HG03025 (cell line): Measurements from ENCODE around the gene PPP3CA.

Source experiments
- ATAC-seq: cut with Tn5 transposase; IDR thresholded peaks from one replicate; pipeline ENCODE4 v1.9.1; 2021; ENCODE audit warnings: mild to moderate bottlenecking, moderate library complexity; ENCODE audit not compliant: unreplicated experiment, low FRiP score

PPP3CA gene

DNA sequence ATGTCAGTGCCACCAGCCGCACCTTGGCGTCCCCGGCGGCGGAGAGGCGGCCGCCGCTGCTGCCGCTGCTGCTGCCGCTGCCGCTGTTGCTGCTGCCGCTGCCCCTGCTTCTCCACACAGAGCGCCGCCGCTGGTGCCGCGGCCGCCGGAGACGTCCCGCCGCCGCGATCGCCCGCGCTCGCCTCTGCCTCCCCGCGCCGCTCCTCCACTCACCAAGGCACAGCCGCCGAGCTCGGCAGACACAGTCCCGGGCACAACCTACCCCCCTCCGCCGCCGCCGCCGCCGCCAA is at the start of gene PPP3CA:
Gene PPP3CA (minus strand): TSS at position 260 of the 290 bp plus-strand sequence.
- peak; percentile 27 for ATAC-seq

DNA sequence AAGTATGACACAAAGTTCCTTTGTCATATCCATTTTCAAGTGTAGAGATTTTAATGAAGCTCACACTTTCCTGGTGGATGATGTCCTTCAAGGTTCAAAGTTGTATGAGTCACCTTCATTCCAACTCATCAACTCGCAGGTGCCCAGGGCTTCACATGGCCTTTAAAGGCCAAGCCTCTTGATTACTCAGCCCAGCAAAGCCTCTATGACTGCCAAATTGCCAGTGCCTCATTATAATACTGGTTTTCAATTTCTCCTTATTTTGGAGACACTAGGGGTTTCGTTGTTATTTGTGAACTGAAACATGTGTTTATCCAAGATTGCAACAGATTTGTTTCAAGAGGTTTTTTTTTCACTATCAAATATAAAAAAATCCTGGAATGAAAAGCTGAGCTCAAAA is 45.9 kb upstream of the PPP3CA start:
- ATAC-seq = no peak

- ATAC-seq = no peak
Observed at GRCh38 chr4:101370663-101371210, 23.4 kb upstream of the PPP3CA start.

- ATAC-seq = no peak
Observed at GRCh38 chr4:101367201-101367600, 19.9 kb upstream of the PPP3CA start.

DNA sequence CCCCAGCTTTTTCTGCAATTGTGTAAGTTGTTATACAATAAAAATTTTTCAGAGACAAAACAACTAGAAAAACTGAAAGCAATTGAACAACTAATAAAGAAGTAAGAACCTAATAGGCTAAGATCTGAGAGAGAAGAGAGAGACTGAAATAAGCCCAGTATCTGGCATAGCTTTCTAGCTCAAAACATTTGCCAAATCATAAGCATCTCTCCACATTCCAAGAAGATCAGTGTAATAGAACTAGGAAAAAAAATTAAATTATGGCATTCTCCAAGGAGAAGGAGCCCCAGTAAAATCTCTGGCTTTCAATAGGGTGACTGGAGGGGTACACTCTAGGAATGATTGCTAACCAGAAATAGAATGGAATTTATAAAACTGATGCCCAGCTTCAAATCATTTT is 19.0 kb upstream of the PPP3CA start:
- no peak for ATAC-seq

DNA sequence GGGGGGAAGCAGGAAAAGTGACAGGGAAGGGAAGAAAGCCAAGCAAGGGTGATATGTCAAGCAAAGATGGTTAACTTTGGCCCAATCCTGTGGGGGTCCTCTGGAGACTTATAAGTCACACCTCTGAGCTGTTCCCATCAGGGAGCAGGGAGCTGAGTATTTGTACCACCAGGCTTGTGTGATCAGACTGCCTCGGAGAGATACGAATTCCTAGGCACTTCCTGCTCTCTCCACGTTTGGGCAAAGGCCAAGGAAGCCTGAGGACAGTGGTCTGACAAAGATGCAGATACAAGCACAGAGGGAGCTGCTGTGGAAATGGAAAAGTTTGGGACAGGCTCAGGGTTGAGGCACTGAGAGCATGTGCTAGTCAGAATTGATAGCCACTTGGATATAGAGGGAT is 10.4 kb upstream of the PPP3CA start:
- no peak for ATAC-seq

DNA sequence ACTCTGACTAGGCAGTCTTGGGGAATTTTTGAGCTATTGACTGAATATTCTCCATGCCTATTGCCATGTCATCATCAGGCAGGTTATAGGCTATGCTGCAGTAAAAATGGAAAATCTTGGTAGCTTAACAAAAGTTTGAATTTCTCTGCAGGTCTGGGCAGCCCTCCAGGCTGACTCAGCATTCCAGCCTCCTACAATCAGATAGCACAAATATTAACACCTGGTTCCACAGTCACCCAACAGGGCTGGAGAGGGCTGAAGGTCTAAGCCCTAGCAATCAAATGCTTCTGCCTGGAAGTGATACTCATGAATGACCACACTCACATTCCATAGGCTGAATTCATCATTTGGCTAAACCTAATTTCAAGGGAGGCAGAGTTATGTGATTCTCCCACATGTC is 9.6 kb upstream of the PPP3CA start:
- ATAC-seq = no peak

- ATAC-seq = no peak
Observed at GRCh38 chr4:101355767-101356702, 8.7 kb upstream of the PPP3CA start.

DNA sequence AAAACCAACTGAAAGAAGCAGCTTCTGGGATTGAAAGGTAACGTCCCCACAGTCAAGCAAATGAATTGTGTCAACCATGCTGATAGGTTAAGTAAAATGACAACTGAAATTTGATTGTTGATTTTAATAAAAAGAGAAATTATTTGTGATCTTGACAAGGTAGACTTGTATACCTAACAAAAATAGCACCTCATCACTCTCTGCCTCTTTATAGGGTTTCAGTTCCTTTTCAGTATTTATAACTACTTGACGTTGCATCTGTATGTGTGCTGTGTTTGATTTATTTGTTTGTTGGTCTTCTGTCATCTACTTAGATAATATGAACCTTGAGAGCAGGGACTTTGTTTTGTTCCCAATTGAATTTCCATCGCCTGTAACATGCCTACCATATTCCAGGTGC is 7.9 kb upstream of the PPP3CA start:
- ATAC-seq = peak; percentile 100

DNA sequence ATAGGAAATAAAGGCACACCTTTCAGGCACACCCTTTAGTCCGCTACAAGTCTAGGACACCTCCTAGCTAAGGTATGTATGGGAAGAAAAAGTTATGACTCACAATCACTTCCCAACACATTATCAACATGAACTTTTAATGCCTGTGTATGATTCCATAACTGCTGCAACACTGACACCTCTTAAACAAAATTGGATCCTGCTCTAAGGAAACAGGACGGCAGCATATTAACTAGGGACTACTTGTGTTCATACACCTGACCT is 2.4 kb upstream of the PPP3CA start:
- no peak for ATAC-seq

DNA sequence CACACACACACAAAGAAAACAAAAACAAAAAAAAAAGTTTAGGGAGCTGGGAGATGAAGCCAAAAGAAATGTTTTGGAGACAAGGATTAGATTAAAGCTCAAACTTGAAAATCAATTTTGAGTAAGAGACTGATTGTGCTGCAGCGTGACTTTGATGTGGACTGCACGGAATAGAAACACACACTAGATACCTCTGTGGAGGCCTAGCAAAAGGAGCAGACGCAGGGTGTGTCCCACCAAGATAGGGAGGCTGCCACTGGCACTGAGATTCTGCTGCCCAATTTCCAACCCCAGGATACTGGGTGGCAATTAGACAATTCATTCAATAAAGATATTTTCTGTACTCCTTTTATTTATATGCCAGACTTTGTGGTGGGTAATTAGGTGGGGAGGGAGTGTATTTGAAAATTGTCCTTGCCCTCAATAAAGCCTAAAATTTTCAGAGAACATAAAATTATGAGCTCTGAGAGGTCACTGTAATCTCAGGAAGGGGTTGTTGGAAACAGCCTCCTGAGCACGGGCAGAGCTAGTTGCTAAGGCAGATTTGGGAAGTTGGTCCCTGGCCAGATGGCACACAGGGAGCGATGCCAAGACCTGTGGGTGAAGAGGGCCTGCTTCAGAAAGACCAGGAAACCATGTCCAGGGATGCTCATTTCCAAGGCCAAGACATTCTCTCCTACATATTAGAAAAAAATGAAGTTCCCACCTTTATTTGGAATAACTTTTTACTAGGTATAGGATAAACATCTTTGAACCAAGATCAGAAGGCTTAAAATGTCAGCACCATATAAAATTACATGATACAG is 1.9 kb upstream of the PPP3CA start:
- ATAC-seq = no peak

GRCh38 chr4:101348367-101348827 is 1.1 kb upstream of the PPP3CA start:
- ATAC-seq = peak; percentile 9

DNA sequence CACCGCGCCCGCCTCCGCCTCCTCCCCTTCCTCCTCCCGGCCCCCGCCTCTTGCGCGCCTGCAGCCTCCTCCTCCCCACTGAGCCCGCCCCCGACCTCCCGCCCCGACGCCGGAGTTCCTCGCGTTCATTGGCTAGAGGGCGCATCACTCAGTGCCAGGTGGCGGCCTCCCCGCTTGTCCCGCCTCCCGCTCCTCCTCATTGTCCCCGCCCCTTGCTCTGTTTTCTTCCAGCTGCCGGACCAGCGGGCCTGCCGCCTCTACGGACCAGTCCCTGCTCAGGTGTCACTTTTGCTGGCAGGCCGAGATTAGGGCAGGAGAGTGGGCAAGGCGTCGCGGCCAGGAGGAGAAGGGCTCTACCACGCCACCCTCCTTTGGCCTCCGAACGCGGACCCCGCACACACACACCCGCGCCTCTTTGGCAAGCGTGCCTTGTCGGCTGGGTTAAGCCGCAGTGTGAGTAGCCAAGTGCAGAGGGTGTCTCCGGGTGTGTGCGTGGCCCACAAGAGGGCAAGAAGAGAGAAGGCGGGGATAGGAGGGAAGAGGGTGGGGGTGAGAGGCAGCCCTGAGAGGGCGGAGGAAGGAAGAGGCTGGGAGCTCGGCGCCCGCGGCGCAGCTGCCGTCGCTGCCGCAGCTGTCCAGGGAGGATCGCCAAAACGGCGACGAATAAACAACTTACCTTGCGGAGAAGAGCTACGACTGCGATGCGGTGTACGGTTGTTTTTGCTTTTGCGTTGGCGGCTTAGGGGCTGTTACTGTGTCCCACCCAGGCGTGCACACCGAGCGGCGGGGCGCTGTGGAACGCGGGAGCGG is 436 bp upstream of the PPP3CA start:
- ATAC-seq = peak; percentile 83

DNA sequence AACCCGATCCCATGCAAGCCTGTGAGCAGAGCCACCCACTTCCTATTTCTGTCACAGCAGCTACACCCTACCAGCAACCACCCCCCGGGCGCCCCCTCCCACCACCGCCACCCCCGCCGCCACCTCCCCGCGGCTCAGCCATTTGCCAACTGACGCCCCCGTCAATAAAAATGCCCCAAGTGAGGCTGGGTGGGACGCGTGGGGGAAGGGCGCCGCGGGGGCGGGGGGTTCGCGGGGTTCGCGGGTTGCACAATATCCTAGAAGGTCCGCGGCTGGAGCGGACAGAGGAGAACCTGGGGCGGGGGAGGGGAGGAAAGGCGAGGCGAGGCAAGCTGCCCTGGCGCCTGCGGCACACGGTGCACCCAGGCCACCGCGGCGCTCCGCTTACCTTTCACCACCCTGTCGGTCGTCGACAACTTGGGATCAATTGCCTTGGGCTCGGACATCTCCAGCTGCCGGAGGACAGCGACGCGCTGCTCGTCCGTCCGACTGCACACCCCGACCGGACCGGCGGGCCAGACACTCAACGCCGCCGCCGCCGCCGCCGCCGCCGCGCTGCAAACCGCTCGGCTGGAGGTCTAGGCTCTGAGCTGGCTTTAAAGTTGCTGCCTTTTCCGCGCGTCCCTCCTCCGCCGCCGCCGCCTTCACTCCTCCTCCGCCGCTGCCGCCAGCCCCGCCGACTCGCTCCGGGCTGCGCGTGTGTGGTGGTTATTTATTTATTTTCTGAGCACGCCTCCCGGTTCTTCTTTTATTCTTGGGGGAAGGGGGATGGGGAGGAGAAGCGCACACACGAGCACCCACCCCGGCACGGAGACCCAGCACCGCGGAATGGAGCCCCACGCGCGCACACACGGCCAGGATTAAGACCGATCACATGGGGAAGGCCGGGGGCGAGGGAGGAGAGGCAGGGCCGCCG is 717 bp downstream of the PPP3CA start:
- ATAC-seq = peak; percentile 12

DNA sequence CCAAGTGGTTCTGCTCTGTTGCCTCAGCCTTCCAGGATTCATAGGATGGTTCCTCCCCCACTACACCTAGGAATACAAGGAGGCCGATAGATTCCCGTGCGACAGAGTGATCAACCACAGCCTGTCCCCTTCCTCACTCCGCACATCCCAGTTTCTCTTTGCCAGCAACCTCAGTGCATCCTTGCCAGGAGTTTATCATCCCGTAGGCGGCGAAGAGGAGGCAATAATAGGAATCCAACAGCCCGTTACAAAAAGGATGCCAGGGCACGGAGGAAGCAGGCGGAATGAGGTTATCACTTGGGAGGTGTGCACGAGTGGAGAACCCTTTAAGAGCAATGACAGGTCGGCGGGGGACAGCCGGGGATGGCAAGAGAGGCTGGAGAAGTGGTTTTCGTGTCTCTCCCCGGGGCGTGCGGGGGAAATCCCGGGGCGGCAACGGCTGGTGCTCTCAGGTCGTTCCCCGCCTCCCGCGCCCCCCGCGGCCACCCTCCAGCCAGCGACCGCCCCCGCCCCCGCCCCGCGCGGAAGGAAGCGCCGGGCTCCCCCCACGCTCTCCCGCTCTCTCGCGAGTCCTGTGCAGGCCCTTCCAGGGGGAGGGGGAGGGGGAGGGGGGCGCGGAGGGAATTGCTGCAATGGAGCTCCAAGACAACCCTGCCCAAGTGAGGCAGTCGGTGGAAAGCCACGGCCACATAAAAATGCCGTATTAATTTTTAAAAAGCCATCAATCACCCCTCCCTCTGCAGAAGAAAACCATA is 1.6 kb downstream of the PPP3CA start:
- ATAC-seq = no peak

DNA sequence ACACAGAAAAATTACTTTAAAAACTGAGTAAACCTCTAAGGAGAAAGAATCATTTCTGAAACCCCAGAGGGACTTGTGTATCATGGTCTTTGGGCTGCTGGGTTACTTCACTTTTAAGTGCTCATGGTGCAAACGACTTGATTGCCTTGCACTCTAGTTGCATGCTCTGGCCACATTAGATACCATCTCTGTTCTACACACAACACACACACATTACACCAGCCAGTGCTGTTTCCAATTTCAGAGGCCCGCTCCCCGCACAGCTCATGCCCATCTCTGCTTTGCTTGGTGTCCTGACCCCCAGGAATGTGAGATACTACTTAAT is 2.1 kb downstream of the PPP3CA start:
- ATAC-seq = no peak

DNA sequence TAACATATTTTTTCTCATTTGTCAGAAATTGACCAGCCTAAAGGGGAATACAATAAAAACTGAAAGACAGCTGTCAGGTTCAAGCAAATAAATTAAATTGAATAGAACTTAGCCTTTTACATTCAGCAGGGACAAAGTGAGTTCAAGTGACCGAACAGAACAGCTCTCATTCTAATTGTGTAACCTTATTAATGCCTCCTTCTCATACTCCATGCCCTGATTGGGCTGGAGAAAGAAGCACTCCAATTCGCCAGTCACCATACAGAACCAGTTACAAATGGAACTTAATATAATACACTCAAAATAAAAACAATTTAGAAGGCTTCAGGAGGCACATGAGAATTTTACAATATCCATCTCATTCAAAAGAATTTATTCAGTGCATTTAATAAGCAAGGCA is 8.0 kb downstream of the PPP3CA start:
- ATAC-seq = no peak

DNA sequence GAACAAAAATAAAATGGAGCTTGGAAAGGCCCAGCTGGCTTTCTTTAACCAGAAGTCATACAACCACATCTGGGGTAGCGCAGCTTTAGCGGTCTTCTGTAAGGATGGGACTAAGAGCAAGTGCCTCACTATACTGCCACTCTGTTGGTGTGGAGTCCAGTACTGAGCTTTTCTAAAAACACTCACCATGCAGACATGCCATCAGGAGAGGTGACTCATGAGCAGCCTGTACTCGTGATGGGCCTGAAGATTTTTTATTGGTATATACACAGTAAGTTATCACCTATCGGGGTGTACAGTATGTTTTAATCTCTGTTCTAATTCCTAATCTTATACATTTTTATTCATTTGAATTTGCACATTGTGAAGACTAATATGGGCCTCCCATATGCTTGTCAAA is 9.6 kb downstream of the PPP3CA start:
- ATAC-seq = no peak

GRCh38 chr4:101334963-101335572 is 12.3 kb downstream of the PPP3CA start:
- no peak for ATAC-seq
